CD4-positive, alpha-beta T cell treated with Interleukin-10 for 1 hour (primary cell): ENCODE data around the gene ADGRL3.
A peak's percentile ranks its signal among the peaks of the same experiment; 100 is the strongest.
"Not testable (repeated sequence)": the region's sequence is repeated elsewhere in the genome, so short reads cannot be mapped to it uniquely, and the experiment has no call there.

Experiments
- DNase-seq: peaks from one replicate; pipeline ENCODE4 v3.0.0-alpha.2; 2020

The ADGRL3 gene

GRCh38 chr4:61924131-61924530 is 724.0 kb downstream of the ADGRL3 start:
- DNase-seq, result no peak

GRCh38 chr4:61933527-61933926 is 733.4 kb downstream of the ADGRL3 start:
- no peak for DNase-seq

GRCh38 chr4:61934198-61934597 is 734.1 kb downstream of the ADGRL3 start:
- DNase-seq, result no peak

GRCh38 chr4:61938250-61938846 is 738.2 kb downstream of the ADGRL3 start:
- DNase-seq, result peak; percentile 3

GRCh38 chr4:61950625-61951024 is 750.5 kb downstream of the ADGRL3 start:
- no peak for DNase-seq

GRCh38 chr4:61953386-61953785 is 753.3 kb downstream of the ADGRL3 start:
- no peak for DNase-seq

- no peak for DNase-seq
These were observed 758.5 kb downstream of the ADGRL3 start for GRCh38 chr4:61958591-61958990.

GRCh38 chr4:61959087-61959486 is 759.0 kb downstream of the ADGRL3 start:
- no peak for DNase-seq

GRCh38 chr4:61984260-61984909 is 784.3 kb downstream of the ADGRL3 start:
- no peak for DNase-seq

GRCh38 chr4:61985426-61985825 is 785.3 kb downstream of the ADGRL3 start:
- DNase-seq, result no peak

GRCh38 chr4:61986929-61987328 is 786.8 kb downstream of the ADGRL3 start:
- DNase-seq, result not testable (repeated sequence)

GRCh38 chr4:61992351-61992750 is 792.2 kb downstream of the ADGRL3 start:
- DNase-seq, result no peak

- DNase-seq, result no peak
These were observed 793.9 kb downstream of the ADGRL3 start for GRCh38 chr4:61994036-61994435.

GRCh38 chr4:61995717-61996340 is 795.7 kb downstream of the ADGRL3 start:
- DNase-seq, result no peak

- DNase-seq, result no peak
These were observed 796.8 kb downstream of the ADGRL3 start for GRCh38 chr4:61996943-61997342.

GRCh38 chr4:61997831-61998230 is 797.7 kb downstream of the ADGRL3 start:
- no peak for DNase-seq

GRCh38 chr4:62003695-62004094 is 803.6 kb downstream of the ADGRL3 start:
- DNase-seq, result no peak

- DNase-seq, result no peak
These were observed 804.8 kb downstream of the ADGRL3 start for GRCh38 chr4:62004881-62005280.

- no peak for DNase-seq
These were observed 806.0 kb downstream of the ADGRL3 start for GRCh38 chr4:62006108-62006507.

- DNase-seq, result no peak
These were observed 815.1 kb downstream of the ADGRL3 start for GRCh38 chr4:62015043-62015739.

GRCh38 chr4:62018537-62018936 is 818.4 kb downstream of the ADGRL3 start:
- no peak for DNase-seq

GRCh38 chr4:62023633-62024032 is 823.5 kb downstream of the ADGRL3 start:
- no peak for DNase-seq

- no peak for DNase-seq
These were observed 828.6 kb downstream of the ADGRL3 start for GRCh38 chr4:62028745-62029144.

GRCh38 chr4:62030958-62031357 is 830.8 kb downstream of the ADGRL3 start:
- no peak for DNase-seq
